ENCODE measurements around the gene RSPRY1.

GRCh38 chr16:57284209-57284951, 98.3 kb downstream of the RSPRY1 start, which contains the start of gene PLLP:
- no peak for TF ChIP-seq CTCF (IDR thresholded peaks at IDR 0.05)
- peak in 1 of 4 donors; percentile 27 for TF ChIP-seq POLR2A (IDR thresholded peaks at IDR 0.05)
